ENCODE measurements around the gene SEC14L6. TPM values are rescaled to one million over a fixed set of nuclear protein-coding genes. Genes with fewer than 3 reads are reported as not detected.
"Not testable (repeated sequence)": the region's sequence is repeated elsewhere in the genome, so short reads cannot be mapped to it uniquely, and the experiment has no call there.

SEC14L6 gene
- total RNA-seq, 1 experiment from 2014 or later = not detected

DNA sequence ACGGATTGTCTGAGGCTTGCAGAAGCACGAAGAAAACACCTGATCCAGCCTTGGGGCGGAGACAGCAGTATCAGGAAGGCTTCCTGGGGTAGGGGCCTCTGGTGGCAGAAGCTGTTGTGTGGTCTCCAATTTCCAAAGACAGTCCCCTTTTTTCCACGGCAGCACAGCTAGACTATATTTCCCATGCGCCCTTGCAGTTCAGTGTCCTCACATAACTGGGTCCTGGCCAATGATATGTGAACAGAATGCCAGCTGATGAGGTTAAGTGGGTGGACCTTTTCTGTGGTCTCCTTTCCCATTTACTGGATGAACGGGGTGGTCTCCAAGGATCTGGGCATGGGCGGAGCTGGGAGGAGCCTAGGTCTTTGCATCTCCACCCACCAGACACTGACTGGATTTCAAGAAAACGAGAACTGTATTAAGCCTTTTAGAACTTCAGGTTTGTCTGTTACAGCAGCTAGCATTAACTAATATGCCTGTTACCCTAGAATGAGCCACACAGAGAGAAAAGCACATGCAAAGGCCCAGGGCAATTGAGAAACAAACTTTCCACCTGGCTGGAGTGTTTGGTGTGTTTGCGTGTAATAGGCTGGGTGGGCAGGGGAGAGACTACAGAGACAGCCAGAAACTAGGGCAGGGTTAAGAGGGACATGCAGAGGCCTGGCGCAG, 21.7 kb upstream of the SEC14L6 start:
- BruUV-seq (replicated peaks) = no TSS peak
- ATAC-seq = no peak
- Histone ChIP-seq H3K27me3 (ENCODE audit: control insufficient read depth, insufficient read depth, low read length) (no peaks in the 10 kb centered on the region), H3K9me3 (ENCODE audit: control insufficient read depth, insufficient read depth, low read depth, low read length) (no peaks in the 10 kb centered on the region), H3K4me1 (ENCODE audit: control insufficient read depth, insufficient read depth, low read length) (peaks cover 4% of the 10 kb centered on the region), H3K27ac (ENCODE audit: low read length) (no peak overlapping the region), H3K36me3 (ENCODE audit: control insufficient read depth, insufficient read depth, low read length) (no peaks in the 10 kb centered on the region), H3K4me3 (ENCODE audit: low read depth in 2 of 2, low read length in 2 of 2) (no peak overlapping the region)
- TF ChIP-seq CTCF (IDR thresholded peaks at IDR 0.05) (no peak), SIN3A (IDR thresholded peaks at IDR 0.05; ENCODE audit: borderline replicate concordance, insufficient read depth, low read depth, low read length) (no peak), TCF7L2 (IDR thresholded peaks at IDR 0.05; ENCODE audit: low read depth, low read length) (no peak), POLR2AphosphoS5 (IDR thresholded peaks at IDR 0.05; ENCODE audit: low read depth, low read length) (no peak)
- TF ChIP-seq, protein P1, sequence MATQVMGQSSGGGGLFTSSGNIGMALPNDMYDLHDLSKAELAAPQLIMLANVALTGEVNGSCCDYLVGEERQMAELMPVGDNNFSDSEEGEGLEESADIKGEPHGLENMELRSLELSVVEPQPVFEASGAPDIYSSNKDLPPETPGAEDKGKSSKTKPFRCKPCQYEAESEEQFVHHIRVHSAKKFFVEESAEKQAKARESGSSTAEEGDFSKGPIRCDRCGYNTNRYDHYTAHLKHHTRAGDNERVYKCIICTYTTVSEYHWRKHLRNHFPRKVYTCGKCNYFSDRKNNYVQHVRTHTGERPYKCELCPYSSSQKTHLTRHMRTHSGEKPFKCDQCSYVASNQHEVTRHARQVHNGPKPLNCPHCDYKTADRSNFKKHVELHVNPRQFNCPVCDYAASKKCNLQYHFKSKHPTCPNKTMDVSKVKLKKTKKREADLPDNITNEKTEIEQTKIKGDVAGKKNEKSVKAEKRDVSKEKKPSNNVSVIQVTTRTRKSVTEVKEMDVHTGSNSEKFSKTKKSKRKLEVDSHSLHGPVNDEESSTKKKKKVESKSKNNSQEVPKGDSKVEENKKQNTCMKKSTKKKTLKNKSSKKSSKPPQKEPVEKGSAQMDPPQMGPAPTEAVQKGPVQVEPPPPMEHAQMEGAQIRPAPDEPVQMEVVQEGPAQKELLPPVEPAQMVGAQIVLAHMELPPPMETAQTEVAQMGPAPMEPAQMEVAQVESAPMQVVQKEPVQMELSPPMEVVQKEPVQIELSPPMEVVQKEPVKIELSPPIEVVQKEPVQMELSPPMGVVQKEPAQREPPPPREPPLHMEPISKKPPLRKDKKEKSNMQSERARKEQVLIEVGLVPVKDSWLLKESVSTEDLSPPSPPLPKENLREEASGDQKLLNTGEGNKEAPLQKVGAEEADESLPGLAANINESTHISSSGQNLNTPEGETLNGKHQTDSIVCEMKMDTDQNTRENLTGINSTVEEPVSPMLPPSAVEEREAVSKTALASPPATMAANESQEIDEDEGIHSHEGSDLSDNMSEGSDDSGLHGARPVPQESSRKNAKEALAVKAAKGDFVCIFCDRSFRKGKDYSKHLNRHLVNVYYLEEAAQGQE (IDR thresholded peaks at IDR 0.05; ENCODE audit: insufficient read depth in 1 of 2, low read depth in 2 of 2, low read length in 1 of 2) = no peak
- ChIA-PET CTCF (no interaction called here), POLR2A (no interaction called here)
- intact Hi-C loops (cut with micrococcal nuclease; ENCODE audit: unreplicated experiment) (no loop called here), in situ Hi-C loops (cut with HindIII; ENCODE audit: low pct_unique_long_range_greater_than_20kb, low sequenced_read_pairs) (no loop called here)
- no peak for DNase-seq (ENCODE audit: low read depth, low spot score)

GRCh38 chr22:30567277-30567676, 20.7 kb upstream of the SEC14L6 start:
- H3K9me3 ChIP-seq (ENCODE audit: control insufficient read depth, insufficient read depth, low read depth, low read length); intact Hi-C loops (cut with micrococcal nuclease; ENCODE audit: unreplicated experiment); H3K4me3 ChIP-seq (ENCODE audit: low read depth in 2 of 2, low read length in 2 of 2); in situ Hi-C loops (cut with HindIII; ENCODE audit: low pct_unique_long_range_greater_than_20kb, low sequenced_read_pairs); H3K27me3 ChIP-seq (ENCODE audit: control insufficient read depth, insufficient read depth, low read length); CTCF ChIA-PET; ATAC-seq; DNase-seq (ENCODE audit: low read depth, low spot score); H3K36me3 ChIP-seq (ENCODE audit: control insufficient read depth, insufficient read depth, low read length); BruUV-seq (replicated peaks); POLR2A ChIA-PET; H3K4me1 ChIP-seq (ENCODE audit: control insufficient read depth, insufficient read depth, low read length); H3K27ac ChIP-seq (ENCODE audit: low read length): not testable (repeated sequence)

GRCh38 chr22:30566125-30566524, 19.6 kb upstream of the SEC14L6 start:
- intact Hi-C loops (cut with micrococcal nuclease; ENCODE audit: unreplicated experiment) (no loop called here), in situ Hi-C loops (cut with HindIII; ENCODE audit: low pct_unique_long_range_greater_than_20kb, low sequenced_read_pairs) (no loop called here)
- H3K27me3 ChIP-seq (ENCODE audit: control insufficient read depth, insufficient read depth, low read length) = no peaks in the 10 kb centered on the region
- POLR2A ChIA-PET = no interaction called here
- ATAC-seq (no peak), DNase-seq (ENCODE audit: low read depth, low spot score) (no peak)
- H3K4me3 ChIP-seq (ENCODE audit: low read depth in 2 of 2, low read length in 2 of 2) = no peak overlapping the region
- H3K9me3 ChIP-seq (ENCODE audit: control insufficient read depth, insufficient read depth, low read depth, low read length) = no peaks in the 10 kb centered on the region
- no TSS peak for BruUV-seq (replicated peaks)
- CTCF ChIA-PET = no interaction called here
- TF ChIP-seq POLR2AphosphoS5 (IDR thresholded peaks at IDR 0.05; ENCODE audit: low read depth, low read length) (no peak), TCF7L2 (IDR thresholded peaks at IDR 0.05; ENCODE audit: low read depth, low read length) (no peak), CTCF (IDR thresholded peaks at IDR 0.05) (no peak), SIN3A (IDR thresholded peaks at IDR 0.05; ENCODE audit: borderline replicate concordance, insufficient read depth, low read depth, low read length) (no peak)
- TF ChIP-seq, protein P1 (IDR thresholded peaks at IDR 0.05; ENCODE audit: insufficient read depth in 1 of 2, low read depth in 2 of 2, low read length in 1 of 2) = no peak
- no peak overlapping the region for H3K27ac ChIP-seq (ENCODE audit: low read length)
- H3K36me3 ChIP-seq (ENCODE audit: control insufficient read depth, insufficient read depth, low read length) = no peaks in the 10 kb centered on the region
- H3K4me1 ChIP-seq (ENCODE audit: control insufficient read depth, insufficient read depth, low read length) = no peaks in the 10 kb centered on the region; the same call in 1 of the 2 replicates

All from Panc1 (cell line).